Breast epithelium (tissue), 4 donors: ENCODE results near the gene LRRC36. TPM values are rescaled to one million over a fixed set of nuclear protein-coding genes. Genes with fewer than 3 reads are reported as not detected.

ENCODE experiments used
- DNase-seq, 2 donors: peaks; one replicate each; pipeline ENCODE4 v3.0.0-alpha.2; 2019; ENCODE audit warnings: low spot score in 2 of 2
- H3K27ac ChIP-seq, 2 donors: fragments of 200-600 bp; sonication (generic) in 1 of 2; one replicate each; pipeline ENCODE4 v1.5.1; 2016 to 2019; ENCODE audit warnings: mild to moderate bottlenecking in 1 of 2
- H3K27me3 ChIP-seq, 2 donors: fragments of 200-600 bp; sonication (generic) in 1 of 2; one replicate each; pipeline versions ENCODE4 v1.5.1 to v1.6.0; 2017 to 2019; ENCODE audit warnings: control low read depth in 1 of 2, mild to moderate bottlenecking in 1 of 2
- H3K36me3 ChIP-seq: fragments of 200-600 bp; one replicate; pipeline ENCODE4 v1.5.1; 2019
- H3K4me1 ChIP-seq, 2 donors: fragments of 200-600 bp; sonication (generic); one replicate each; pipeline ENCODE4 v1.5.1; 2016 to 2019; ENCODE audit warnings: control low read depth in 1 of 2
- H3K4me3 ChIP-seq, 3 donors: fragments of 200-600 bp; sonication (generic); 1 replicate in 2 of 3; 2 replicates in 1 of 3; pipeline ENCODE4 v1.5.1; 2016 to 2019; ENCODE audit warnings: mild to moderate bottlenecking in 3 of 3, moderate library complexity in 2 of 3
- H3K9me3 ChIP-seq, 2 donors: fragments of 200-600 bp; sonication (generic) in 1 of 2; one replicate each; pipeline ENCODE4 v1.5.1; 2016 to 2019; ENCODE audit warnings: control low read depth in 1 of 2
- CTCF ChIP-seq, 3 donors: fragments of 450-650 bp; IDR thresholded peaks; one replicate each; pipeline ENCODE4 v1.5.1; 2016 to 2017; ENCODE audit warnings: antibody characterized with exemption in 3 of 3, mild to moderate bottlenecking in 3 of 3, moderate library complexity in 3 of 3
- POLR2A ChIP-seq: fragments of 450-650 bp; IDR thresholded peaks from one replicate; pipeline ENCODE4 v1.6.1; 2016; ENCODE audit warnings: antibody characterized with exemption, mild to moderate bottlenecking, moderate library complexity
- POLR2AphosphoS5 ChIP-seq, 3 donors: sonication (generic); formaldehyde crosslinking; IDR thresholded peaks; one replicate each; pipeline ENCODE4 v1.6.1; 2017; ENCODE audit warnings: antibody characterized with exemption in 3 of 3
- intact Hi-C: fragments of 100-400 bp; cut with DNase I; formaldehyde crosslinking; loops from one replicate; pipeline ENCODE4 v1.15.1; 2023; ENCODE audit warnings: low total_unique reads
- total RNA-seq, 3 donors: library from RNA; depleted of rRNA; stranded (reverse); fragments of >200 nt; gene quantifications; one replicate each; pipeline ENCODE4 v1.1.0, GENCODE V29; 2016

Gene LRRC36
- total RNA-seq, 3 donors from 2014 or later = 0.16 to 3.3 (median 0.59) TPM

DNA sequence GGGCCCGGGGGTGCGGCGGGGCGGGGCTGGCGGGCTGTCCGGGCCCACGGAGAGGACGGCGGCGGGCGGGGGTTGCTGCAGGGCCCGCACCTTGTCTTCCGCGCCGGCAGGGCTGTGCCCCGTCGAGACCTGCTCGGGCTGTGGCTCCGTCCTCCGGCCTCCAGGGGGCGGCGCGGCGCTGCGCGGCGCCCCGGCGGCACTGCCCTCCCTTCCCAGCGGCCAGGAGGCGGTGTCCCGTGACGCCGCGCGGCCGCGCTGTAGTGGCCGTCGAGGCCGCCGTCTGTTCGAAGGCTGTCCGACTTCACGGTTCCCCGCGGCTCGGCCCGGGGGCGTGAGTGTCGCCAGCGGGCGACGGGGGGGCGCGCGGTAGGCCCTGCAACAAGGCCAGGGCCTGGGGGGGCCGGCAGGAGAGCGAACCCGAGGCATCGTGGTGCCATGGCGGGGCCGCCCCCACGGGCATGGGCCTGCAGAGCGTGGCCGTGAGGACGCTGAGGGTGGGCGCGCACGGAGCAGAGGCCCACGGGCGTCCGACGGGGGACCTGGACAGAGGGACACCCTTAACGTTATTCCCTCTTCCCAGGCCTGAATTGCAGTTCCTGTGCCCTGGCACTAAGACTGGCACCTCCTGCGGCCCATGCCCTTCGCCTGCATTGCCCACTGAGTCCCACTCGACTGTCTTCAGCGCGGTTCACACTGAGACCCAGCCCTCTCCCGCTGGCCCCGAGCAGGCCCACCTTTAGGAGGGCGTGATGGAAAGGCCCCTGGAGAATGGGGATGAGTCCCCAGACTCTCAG lies 47.1 kb upstream of the LRRC36 start, which contains the start of gene PLEKHG4:
Gene PLEKHG4, plus strand, starts transcription at position 237 of the 794 bp plus-strand sequence. Its CDS starts 513 bp downstream, at position 750.
- Histone ChIP-seq H3K27ac (peak within 1 kb of the TSS; percentile 89 to 91), H3K4me1 (peaks cover 7 to 8% of the 10 kb centered on the region in 2 donors), H3K4me3 (peak within 1 kb of the TSS; percentile 57 to 76 (median 76)), H3K9me3 (no peaks in the 10 kb centered on the region), H3K27me3 (no peaks in the 10 kb centered on the region), H3K36me3 (no peaks in the 10 kb centered on the region)
- DNase-seq = peak; percentile 61 to 78
- intact Hi-C loops = loop anchor here (5.0 kb wide), 1 partner anchor 377 kb away; no protein-coding TSS in a partner anchor
- TF ChIP-seq CTCF (IDR thresholded peaks at IDR 0.05) = peak; percentile 9 to 92 (median 34)
- no peak for TF ChIP-seq POLR2A
- TF ChIP-seq POLR2AphosphoS5 (IDR thresholded peaks at IDR 0.05) = peak in 2 of 3 donors; percentile 12 to 18

- no peak for TF ChIP-seq POLR2A
- TF ChIP-seq CTCF (IDR thresholded peaks at IDR 0.05) = no peak
- TF ChIP-seq POLR2AphosphoS5 (IDR thresholded peaks at IDR 0.05) = no peak
- no peak for DNase-seq
- Histone ChIP-seq H3K4me1 (peaks cover 7 to 8% of the 10 kb centered on the region in 2 donors), H3K27me3 (no peaks in the 10 kb centered on the region), H3K9me3 (no peaks in the 10 kb centered on the region), H3K4me3 (peak overlapping the region; percentile 57 to 76 (median 76)), H3K36me3 (no peaks in the 10 kb centered on the region), H3K27ac (peak overlapping the region; percentile 89 to 91)
- intact Hi-C loops = loop anchor here (5.0 kb wide), 1 partner anchor 378 kb away; no protein-coding TSS in a partner anchor
These were observed 46.3 kb upstream of the LRRC36 start for GRCh38 chr16:67280090-67281015.

DNA sequence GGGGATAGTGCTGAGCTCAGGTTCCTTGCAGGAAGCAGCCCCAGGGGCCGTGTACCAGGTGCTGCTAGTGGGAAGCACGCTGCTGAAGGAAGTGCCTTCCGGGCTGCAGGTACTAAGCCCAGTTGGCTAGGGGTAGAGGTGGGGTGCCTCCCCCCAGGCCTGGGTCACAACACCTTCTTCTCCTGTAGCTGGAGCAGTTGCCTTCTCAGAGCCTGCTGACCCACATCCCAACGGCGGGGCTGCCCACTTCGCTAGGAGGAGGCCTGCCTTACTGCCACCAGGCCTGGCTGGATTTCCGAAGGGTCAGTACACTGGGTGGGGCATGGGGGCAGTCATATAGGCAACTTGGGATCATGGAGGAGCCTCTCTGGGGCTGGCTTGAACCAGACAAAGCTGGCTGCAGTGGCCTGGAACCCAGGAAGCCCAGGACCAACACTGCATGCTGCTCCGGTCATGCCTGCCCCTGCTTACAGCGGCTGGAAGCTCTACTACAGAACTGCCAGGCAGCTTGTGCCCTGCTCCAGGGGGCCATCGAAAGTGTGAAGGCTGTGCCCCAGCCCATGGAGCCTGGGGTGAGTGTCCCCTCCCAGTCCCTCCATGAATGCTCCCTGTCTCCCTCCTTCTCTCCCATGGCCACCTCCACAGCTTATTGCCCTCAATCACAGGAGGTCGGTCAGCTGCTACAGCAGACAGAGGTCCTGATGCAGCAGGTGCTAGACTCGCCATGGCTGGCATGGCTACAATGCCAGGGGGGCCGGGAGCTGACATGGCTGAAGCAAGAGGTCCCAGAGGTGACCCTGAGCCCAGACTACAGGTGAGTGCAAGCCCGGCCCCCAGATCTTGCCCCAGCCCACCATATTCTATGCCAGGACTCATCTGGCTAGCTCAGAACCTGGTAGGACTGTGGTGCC lies 44.8 kb upstream of the LRRC36 start:
- Histone ChIP-seq H3K36me3 (no peaks in the 10 kb centered on the region), H3K27ac (no peak overlapping the region), H3K4me1 (peaks cover 7 to 8% of the 10 kb centered on the region in 2 donors), H3K27me3 (no peaks in the 10 kb centered on the region), H3K4me3 (no peak overlapping the region), H3K9me3 (no peaks in the 10 kb centered on the region)
- intact Hi-C loops = loop anchor here (5.0 kb wide), 1 partner anchor 379 kb away; no protein-coding TSS in a partner anchor
- TF ChIP-seq CTCF (IDR thresholded peaks at IDR 0.05) = no peak
- no peak for TF ChIP-seq POLR2A
- no peak for TF ChIP-seq POLR2AphosphoS5 (IDR thresholded peaks at IDR 0.05)
- no peak for DNase-seq

- Histone ChIP-seq H3K27ac (no peak overlapping the region), H3K9me3 (no peaks in the 10 kb centered on the region), H3K36me3 (no peaks in the 10 kb centered on the region), H3K27me3 (no peaks in the 10 kb centered on the region), H3K4me3 (no peak overlapping the region), H3K4me1 (peaks cover 6 to 8% of the 10 kb centered on the region in 2 donors)
- DNase-seq = no peak
- TF ChIP-seq CTCF (IDR thresholded peaks at IDR 0.05) = no peak
- no peak for TF ChIP-seq POLR2A
- no peak for TF ChIP-seq POLR2AphosphoS5 (IDR thresholded peaks at IDR 0.05)
- intact Hi-C loops = loop anchor here (5.0 kb wide), 1 partner anchor 380 kb away; no protein-coding TSS in a partner anchor
These were observed 44.2 kb upstream of the LRRC36 start for GRCh38 chr16:67282447-67282805.
